Left lung (tissue), 10 donors: ENCODE data around the gene CLDN15. TPM values are rescaled to one million over a fixed set of nuclear protein-coding genes. Genes with fewer than 3 reads are reported as not detected.
"Not testable (repeated sequence)": the region's sequence is repeated elsewhere in the genome, so short reads cannot be mapped to it uniquely, and the experiment has no call there.

Experiments used
- ATAC-seq: fragments of 200-7000 bp; cut with Tn5 transposase; one replicate; pipeline ENCODE4 v1.9.1; 2020; ENCODE audit warnings: moderate library complexity
- DNase-seq, 4 donors: peaks; one replicate each; pipeline ENCODE4 v3.0.0-alpha.2; 2013 to 2020
- H3K27ac ChIP-seq, 2 donors: fragments of 200-600 bp; sonication (generic) in 1 of 2; one replicate each; pipeline versions ENCODE4 v1.5.0 to v1.8.0; 2020 to 2021
- H3K27me3 ChIP-seq, 2 donors: fragments of 200-600 bp; sonication (generic) in 1 of 2; one replicate each; pipeline versions ENCODE4 v1.5.0 to v1.8.0; 2020 to 2021
- H3K36me3 ChIP-seq, 2 donors: fragments of 200-600 bp; sonication (generic) in 1 of 2; one replicate each; pipeline versions ENCODE4 v1.5.0 to v1.8.0; 2020 to 2021
- H3K4me1 ChIP-seq, 2 donors: fragments of 200-600 bp; one replicate each; pipeline ENCODE4 v1.8.0; 2021
- H3K4me3 ChIP-seq, 2 donors: fragments of 200-600 bp; sonication (generic) in 1 of 2; one replicate each; pipeline versions ENCODE4 v1.5.0 to v1.8.0; 2020 to 2021; ENCODE audit warnings: mild to moderate bottlenecking in 1 of 2
- H3K9me3 ChIP-seq, 2 donors: fragments of 200-600 bp; sonication (generic) in 1 of 2; one replicate each; pipeline versions ENCODE4 v1.5.0 to v1.8.0; 2020 to 2021
- intact Hi-C, 2 donors: fragments of 100-400 bp; cut with DNase I; formaldehyde crosslinking; loops; one replicate each; pipeline versions ENCODE4 v1.11.2 to v1.14.2; 2022
- polyA plus RNA-seq, 6 donors: library from polyadenylated mRNA; unstranded; fragments of 120-200 nt; gene quantifications; one replicate each; pipeline ENCODE4 v1.2.1, GENCODE V29; 2013; ENCODE audit not compliant: insufficient read length in 6 of 6
- total RNA-seq, 2 donors: library from RNA; stranded (reverse); fragmentation: NEBNext Ultra II Directional; extraction: Animal tissue kit (Norgen Biotek cat#: 25700); gene quantifications; one replicate each; pipeline ENCODE4 v1.2.1, GENCODE V29; 2021
- TF ChIP-seq, protein P1 (sequence below), 2 donors: fragments of 200-600 bp; sonication (generic) in 1 of 2; IDR thresholded peaks; one replicate each; pipeline versions ENCODE4 v1.5.0 to v1.8.0; 2021; ENCODE audit warnings: antibody characterized with exemption in 2 of 2
- donor health status: DM: no; HTN: yes; CAD: no.
- donor health status: DM: no; HTN: no; CAD: no.

The CLDN15 gene
- total and polyA plus RNA-seq, 8 donors: 7.6 to 19.0 (median 15.1) TPM

DNA sequence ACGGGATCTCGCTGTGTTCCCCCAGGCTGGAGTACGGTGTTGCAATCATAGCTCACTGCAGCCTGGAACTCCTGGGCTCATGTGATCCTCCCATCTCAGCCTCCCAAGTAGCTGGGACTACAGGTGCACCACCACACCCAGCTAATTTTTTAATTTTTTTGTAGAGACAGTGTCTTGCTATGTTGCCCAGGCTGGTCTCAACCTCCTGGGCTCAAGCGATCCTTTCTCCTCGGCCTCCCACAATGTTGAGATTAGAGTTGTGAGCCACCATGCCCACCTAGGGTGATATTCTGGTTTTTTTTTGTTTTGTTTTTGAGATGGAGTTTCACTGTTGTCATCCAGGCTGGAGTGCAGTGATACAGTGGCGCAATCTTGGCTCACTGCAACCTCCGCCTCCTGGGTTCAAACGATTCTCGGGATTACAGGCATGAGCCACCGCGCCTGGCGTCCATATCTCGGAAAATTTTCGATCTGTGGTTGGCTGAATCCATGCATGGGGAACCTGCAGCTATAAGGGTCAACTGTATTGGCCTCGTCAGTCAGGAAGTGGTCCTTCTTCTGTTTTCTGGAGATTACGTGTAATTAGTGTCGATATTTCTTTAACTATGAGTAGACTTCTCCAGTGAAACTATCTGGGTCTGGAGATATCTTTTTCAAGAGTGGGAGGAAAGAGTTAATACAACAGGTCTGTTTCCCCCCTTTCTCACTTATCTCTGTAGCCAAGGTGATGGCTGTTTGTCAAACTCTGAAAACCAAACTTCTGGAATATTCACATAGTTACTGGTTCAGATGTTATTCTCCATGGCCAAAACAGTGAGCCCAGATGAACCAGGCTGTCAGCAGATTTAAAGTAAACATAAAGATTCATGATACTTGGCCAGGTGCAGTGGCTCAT lies 28.3 kb upstream of the CLDN15 start:
- intact Hi-C loops: no loop called here
- H3K36me3 ChIP-seq: no peaks in the 10 kb centered on the region
- TF ChIP-seq, protein P1, sequence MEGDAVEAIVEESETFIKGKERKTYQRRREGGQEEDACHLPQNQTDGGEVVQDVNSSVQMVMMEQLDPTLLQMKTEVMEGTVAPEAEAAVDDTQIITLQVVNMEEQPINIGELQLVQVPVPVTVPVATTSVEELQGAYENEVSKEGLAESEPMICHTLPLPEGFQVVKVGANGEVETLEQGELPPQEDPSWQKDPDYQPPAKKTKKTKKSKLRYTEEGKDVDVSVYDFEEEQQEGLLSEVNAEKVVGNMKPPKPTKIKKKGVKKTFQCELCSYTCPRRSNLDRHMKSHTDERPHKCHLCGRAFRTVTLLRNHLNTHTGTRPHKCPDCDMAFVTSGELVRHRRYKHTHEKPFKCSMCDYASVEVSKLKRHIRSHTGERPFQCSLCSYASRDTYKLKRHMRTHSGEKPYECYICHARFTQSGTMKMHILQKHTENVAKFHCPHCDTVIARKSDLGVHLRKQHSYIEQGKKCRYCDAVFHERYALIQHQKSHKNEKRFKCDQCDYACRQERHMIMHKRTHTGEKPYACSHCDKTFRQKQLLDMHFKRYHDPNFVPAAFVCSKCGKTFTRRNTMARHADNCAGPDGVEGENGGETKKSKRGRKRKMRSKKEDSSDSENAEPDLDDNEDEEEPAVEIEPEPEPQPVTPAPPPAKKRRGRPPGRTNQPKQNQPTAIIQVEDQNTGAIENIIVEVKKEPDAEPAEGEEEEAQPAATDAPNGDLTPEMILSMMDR (IDR thresholded peaks at IDR 0.05): no peak

GRCh38 chr7:101264102-101264706 lies 26.6 kb upstream of the CLDN15 start:
- DNase-seq: not testable (repeated sequence)
- ATAC-seq: peak; percentile 60

More for the DNA sequence above, 28.3 kb upstream of the CLDN15 start:
- Histone ChIP-seq H3K27ac (no peak overlapping the region), H3K4me1 (no peaks in the 10 kb centered on the region), H3K9me3 (no peaks in the 10 kb centered on the region), H3K27me3 (peaks cover 0 to 21% of the 10 kb centered on the region in 2 donors), H3K4me3 (no peak overlapping the region)
- peak in 1 of 4 donors; percentile 19 for DNase-seq
- no peak for ATAC-seq

GRCh38 chr7:101258243-101258731 lies 20.7 kb upstream of the CLDN15 start:
- no peak overlapping the region for H3K4me3 ChIP-seq
- H3K9me3 ChIP-seq: no peaks in the 10 kb centered on the region
- DNase-seq: peak in 2 of 4 donors; percentile 72 to 81
- peaks cover 0 to under 1% of the 10 kb centered on the region in 2 donors for H3K27me3 ChIP-seq
- TF ChIP-seq, protein P1 (IDR thresholded peaks at IDR 0.05): no peak
- H3K27ac ChIP-seq: no peak overlapping the region
- no peak for ATAC-seq
- intact Hi-C loops: no loop called here
- H3K36me3 ChIP-seq: no peaks in the 10 kb centered on the region
- no peaks in the 10 kb centered on the region for H3K4me1 ChIP-seq

More at GRCh38 chr7:101264102-101264706, 26.6 kb upstream of the CLDN15 start:
- H3K4me3 ChIP-seq, H3K4me1 ChIP-seq, H3K27me3 ChIP-seq, intact Hi-C loops, H3K27ac ChIP-seq, H3K36me3 ChIP-seq, H3K9me3 ChIP-seq: not testable (repeated sequence)

GRCh38 chr7:101255796-101256195 lies 18.2 kb upstream of the CLDN15 start:
- TF ChIP-seq, protein P1 (IDR thresholded peaks at IDR 0.05): no peak
- H3K36me3 ChIP-seq: no peaks in the 10 kb centered on the region
- intact Hi-C loops: no loop called here
- no peaks in the 10 kb centered on the region for H3K9me3 ChIP-seq
- H3K4me3 ChIP-seq: no peak overlapping the region
- H3K4me1 ChIP-seq: peaks cover 8 to 14% of the 10 kb centered on the region in 2 donors
- no peak overlapping the region for H3K27ac ChIP-seq
- H3K27me3 ChIP-seq: no peaks in the 10 kb centered on the region
- ATAC-seq (no peak), DNase-seq (no peak)

- H3K27ac ChIP-seq, DNase-seq, intact Hi-C loops, H3K9me3 ChIP-seq, H3K27me3 ChIP-seq, ATAC-seq: not testable (repeated sequence)
- Histone ChIP-seq H3K4me1 (peaks cover 14 to 32% of the 10 kb centered on the region in 2 donors), H3K36me3 (peaks cover 0 to 23% of the 10 kb centered on the region in 2 donors), H3K4me3 (peak overlapping the region in 1 of 2 donors; percentile 97)
These were observed 15.6 kb upstream of the CLDN15 start for GRCh38 chr7:101253199-101253598.
